NK-92 treated with Interleukin-12 subunit alpha and Interleukin-12 subunit beta, amount 100 ng/mL, for 24 hours (cell line): Measurements from ENCODE around the gene OR2G6.
"Not testable (repeated sequence)": the region's sequence is repeated elsewhere in the genome, so short reads cannot be mapped to it uniquely, and the experiment has no call there.

Experiments
- DNase-seq: peaks from one replicate; lab custom pipeline; 2025; lab: John Stamatoyannopoulos, UW

The OR2G6 gene

GRCh38 chr1:248507773-248508172 lies at the start of gene OR2G6:
Gene OR2G6, plus strand, starts transcription at chr1:248508073. Its CDS starts 13,574 bp downstream, at chr1:248521647.
- DNase-seq = not testable (repeated sequence)

- not testable (repeated sequence) for DNase-seq
Observed at GRCh38 chr1:248459117-248459516, 48.8 kb upstream of the OR2G6 start.

- DNase-seq = no peak
Observed at GRCh38 chr1:248471154-248471553, 36.7 kb upstream of the OR2G6 start.

GRCh38 chr1:248472111-248472510 lies 35.8 kb upstream of the OR2G6 start:
- DNase-seq = not testable (repeated sequence)

- not testable (repeated sequence) for DNase-seq
Observed at GRCh38 chr1:248473051-248473450, 34.8 kb upstream of the OR2G6 start, which contains the start of gene OR2T3. Gene OR2T3, plus strand, starts transcription at chr1:248473351. Its CDS starts 0 bp downstream, at chr1:248473351.

GRCh38 chr1:248475660-248476059 lies 32.2 kb upstream of the OR2G6 start:
- DNase-seq = not testable (repeated sequence)

- not testable (repeated sequence) for DNase-seq
Observed at GRCh38 chr1:248481686-248482579, 25.9 kb upstream of the OR2G6 start.

GRCh38 chr1:248488289-248488688 lies 19.6 kb upstream of the OR2G6 start, which contains the start of gene OR2T5:
Gene OR2T5, plus strand, starts transcription at chr1:248488589. Its CDS starts 0 bp downstream, at chr1:248488589.
- not testable (repeated sequence) for DNase-seq

GRCh38 chr1:248496661-248497060 lies 11.2 kb upstream of the OR2G6 start:
- DNase-seq = not testable (repeated sequence)

- not testable (repeated sequence) for DNase-seq
Observed at GRCh38 chr1:248500305-248501035, 7.4 kb upstream of the OR2G6 start.

- not testable (repeated sequence) for DNase-seq
Observed at GRCh38 chr1:248510217-248510616, 2.3 kb downstream of the OR2G6 start.

GRCh38 chr1:248521856-248522255 lies 14.0 kb downstream of the OR2G6 start:
- no peak for DNase-seq

- not testable (repeated sequence) for DNase-seq
Observed at GRCh38 chr1:248537449-248537848, 29.6 kb downstream of the OR2G6 start.

- not testable (repeated sequence) for DNase-seq
Observed at GRCh38 chr1:248547383-248547782, 39.5 kb downstream of the OR2G6 start.

GRCh38 chr1:248551027-248551426 lies 43.2 kb downstream of the OR2G6 start:
- not testable (repeated sequence) for DNase-seq

- not testable (repeated sequence) for DNase-seq
Observed at GRCh38 chr1:248562672-248563071, 54.8 kb downstream of the OR2G6 start, which contains the start of gene OR2T29. Gene OR2T29, minus strand, starts transcription at chr1:248562772. Its CDS starts 3,281 bp downstream, at chr1:248559491.

- DNase-seq = not testable (repeated sequence)
Observed at GRCh38 chr1:248565530-248566373, 57.9 kb downstream of the OR2G6 start.

GRCh38 chr1:248569049-248569448 lies 61.2 kb downstream of the OR2G6 start:
- not testable (repeated sequence) for DNase-seq

- not testable (repeated sequence) for DNase-seq
Observed at GRCh38 chr1:248570811-248571210, 62.9 kb downstream of the OR2G6 start.

GRCh38 chr1:248572049-248572448 lies 64.2 kb downstream of the OR2G6 start:
- not testable (repeated sequence) for DNase-seq

- not testable (repeated sequence) for DNase-seq
Observed at GRCh38 chr1:248573856-248574255, 66.0 kb downstream of the OR2G6 start.
